GM12864 (cell line): Measurements from ENCODE around the gene CA10.

Source experiments
- DNase-seq: peaks from one replicate; pipeline ENCODE4 v3.0.0-alpha.2; 2011; ENCODE audit warnings: low read depth
- H3K4me3 ChIP-seq: 2 replicates; pipeline ENCODE4 v1.5.1; 2011; ENCODE audit warnings: mild to moderate bottlenecking, low read depth, low read length, control low read depth
- TF ChIP-seq, protein P1 (sequence below): IDR thresholded peaks from 2 replicates; pipeline ENCODE4 v1.5.1; 2011; ENCODE audit warnings: low read depth, mild to moderate bottlenecking, moderate library complexity, low read length, control low read depth, inconsistent platforms; ENCODE audit errors: missing control alignments

Gene CA10

DNA sequence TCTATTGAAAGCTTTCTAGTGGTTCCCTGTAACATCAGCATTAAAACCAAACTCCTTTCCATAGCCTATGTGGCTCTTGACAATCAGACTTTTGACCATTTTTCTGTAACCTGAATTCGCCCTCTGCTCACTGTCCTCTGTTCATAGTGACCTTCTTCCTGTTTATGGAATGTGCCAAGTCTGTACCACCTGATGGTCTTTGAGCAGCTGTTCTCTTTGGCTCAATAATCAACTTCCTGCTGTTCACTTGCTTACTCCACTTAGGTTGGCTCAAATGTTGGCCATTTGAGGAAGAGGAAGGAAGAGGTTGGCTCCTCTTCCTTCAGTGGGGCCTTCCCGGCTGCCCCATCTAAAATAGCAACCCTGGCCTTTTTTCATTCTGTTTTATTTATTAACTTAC lies 251.5 kb downstream of the CA10 start:
- DNase-seq, result no peak
- TF ChIP-seq, protein P1, sequence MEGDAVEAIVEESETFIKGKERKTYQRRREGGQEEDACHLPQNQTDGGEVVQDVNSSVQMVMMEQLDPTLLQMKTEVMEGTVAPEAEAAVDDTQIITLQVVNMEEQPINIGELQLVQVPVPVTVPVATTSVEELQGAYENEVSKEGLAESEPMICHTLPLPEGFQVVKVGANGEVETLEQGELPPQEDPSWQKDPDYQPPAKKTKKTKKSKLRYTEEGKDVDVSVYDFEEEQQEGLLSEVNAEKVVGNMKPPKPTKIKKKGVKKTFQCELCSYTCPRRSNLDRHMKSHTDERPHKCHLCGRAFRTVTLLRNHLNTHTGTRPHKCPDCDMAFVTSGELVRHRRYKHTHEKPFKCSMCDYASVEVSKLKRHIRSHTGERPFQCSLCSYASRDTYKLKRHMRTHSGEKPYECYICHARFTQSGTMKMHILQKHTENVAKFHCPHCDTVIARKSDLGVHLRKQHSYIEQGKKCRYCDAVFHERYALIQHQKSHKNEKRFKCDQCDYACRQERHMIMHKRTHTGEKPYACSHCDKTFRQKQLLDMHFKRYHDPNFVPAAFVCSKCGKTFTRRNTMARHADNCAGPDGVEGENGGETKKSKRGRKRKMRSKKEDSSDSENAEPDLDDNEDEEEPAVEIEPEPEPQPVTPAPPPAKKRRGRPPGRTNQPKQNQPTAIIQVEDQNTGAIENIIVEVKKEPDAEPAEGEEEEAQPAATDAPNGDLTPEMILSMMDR, result no peak
- H3K4me3 ChIP-seq, result no peak overlapping the region

- TF ChIP-seq, protein P1, result no peak
- DNase-seq, result no peak
- H3K4me3 ChIP-seq, result no peak overlapping the region
Observed at GRCh38 chr17:51904379-51904778, 254.1 kb downstream of the CA10 start.

DNA sequence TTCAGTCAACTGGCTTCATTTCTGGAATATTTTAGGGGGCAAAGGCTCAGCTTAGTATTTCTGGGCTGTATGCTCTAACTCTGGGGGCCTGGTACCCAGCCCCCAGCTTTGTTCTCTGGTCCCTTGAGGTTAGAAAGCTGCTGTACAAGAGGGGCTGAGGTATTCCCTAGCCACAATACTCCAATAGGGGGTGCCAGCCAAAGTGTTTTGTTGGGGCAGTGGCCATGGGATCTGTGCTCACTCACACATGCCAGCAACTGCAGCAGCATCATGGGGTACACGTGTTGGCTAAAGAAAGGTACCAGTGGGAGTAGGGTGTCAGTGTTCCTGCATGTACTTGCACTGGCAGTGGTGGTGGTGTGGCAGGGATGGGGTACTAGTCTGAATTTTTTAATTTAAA lies 257.3 kb downstream of the CA10 start:
- H3K4me3 ChIP-seq, result no peak overlapping the region
- DNase-seq, result no peak
- TF ChIP-seq, protein P1, result no peak

GRCh38 chr17:51891936-51892335 lies 266.6 kb downstream of the CA10 start:
- no peak for DNase-seq
- H3K4me3 ChIP-seq, result no peak overlapping the region
- TF ChIP-seq, protein P1, result no peak

- H3K4me3 ChIP-seq, result no peak overlapping the region
- DNase-seq, result no peak
- TF ChIP-seq, protein P1, result no peak
Observed at GRCh38 chr17:51890710-51891109, 267.8 kb downstream of the CA10 start.

DNA sequence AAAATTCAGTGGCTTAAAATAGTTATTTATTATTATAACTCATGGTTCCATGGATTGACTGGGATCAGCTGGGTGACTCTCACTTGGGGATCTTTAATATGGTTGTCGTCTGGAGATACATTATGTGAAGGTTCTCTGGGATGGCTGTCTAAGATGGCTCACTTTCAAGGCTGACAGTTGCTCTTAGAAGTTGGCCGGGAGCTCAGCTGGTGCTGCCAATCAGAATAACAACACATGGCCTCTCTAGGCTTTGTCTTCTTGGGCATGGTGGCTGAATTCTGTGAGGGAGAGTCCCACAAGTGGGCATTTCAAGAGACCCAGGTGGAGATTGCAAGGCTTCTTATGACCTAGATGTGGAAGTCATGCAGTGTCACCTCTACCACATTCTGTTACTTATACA lies 269.7 kb downstream of the CA10 start:
- TF ChIP-seq, protein P1, result no peak
- H3K4me3 ChIP-seq, result no peak overlapping the region
- DNase-seq, result no peak

GRCh38 chr17:51876986-51877385 lies 281.5 kb downstream of the CA10 start:
- H3K4me3 ChIP-seq, result no peak overlapping the region
- no peak for DNase-seq
- TF ChIP-seq, protein P1, result no peak
